HG02981 (cell line): ENCODE data around the gene HECTD4.
"Not testable (repeated sequence)": the region's sequence is repeated elsewhere in the genome, so short reads cannot be mapped to it uniquely, and the experiment has no call there.

ENCODE experiments used
- ATAC-seq: cut with Tn5 transposase; IDR thresholded peaks from one replicate; pipeline ENCODE4 v1.9.1; 2021; ENCODE audit warnings: mild to moderate bottlenecking, moderate library complexity; ENCODE audit not compliant: unreplicated experiment

The HECTD4 gene

GRCh38 chr12:112166051-112167015 lies 215.9 kb downstream of the HECTD4 start:
- no peak for ATAC-seq

- ATAC-seq: no peak
These were observed 216.6 kb downstream of the HECTD4 start for GRCh38 chr12:112165624-112166023.

GRCh38 chr12:112164011-112164660 lies 218.1 kb downstream of the HECTD4 start:
- no peak for ATAC-seq

- ATAC-seq: no peak
These were observed 218.7 kb downstream of the HECTD4 start for GRCh38 chr12:112163471-112163991.

GRCh38 chr12:112163056-112163455 lies 219.2 kb downstream of the HECTD4 start:
- ATAC-seq: no peak

GRCh38 chr12:112162241-112162790 lies 219.9 kb downstream of the HECTD4 start:
- no peak for ATAC-seq

GRCh38 chr12:112161711-112162110 lies 220.5 kb downstream of the HECTD4 start:
- no peak for ATAC-seq

GRCh38 chr12:112160611-112161010 lies 221.6 kb downstream of the HECTD4 start:
- no peak for ATAC-seq

- no peak for ATAC-seq
These were observed 223.1 kb downstream of the HECTD4 start for GRCh38 chr12:112159146-112159541.

- ATAC-seq: not testable (repeated sequence)
These were observed 223.6 kb downstream of the HECTD4 start for GRCh38 chr12:112158461-112159145.

GRCh38 chr12:112153893-112154219 lies 228.4 kb downstream of the HECTD4 start:
- ATAC-seq: no peak

GRCh38 chr12:112153181-112153892 lies 228.9 kb downstream of the HECTD4 start:
- ATAC-seq: no peak

GRCh38 chr12:112151766-112152541 lies 230.3 kb downstream of the HECTD4 start:
- no peak for ATAC-seq

GRCh38 chr12:112149596-112149995 lies 232.6 kb downstream of the HECTD4 start:
- no peak for ATAC-seq

GRCh38 chr12:112148031-112148513 lies 234.2 kb downstream of the HECTD4 start:
- no peak for ATAC-seq

- no peak for ATAC-seq
These were observed 236.1 kb downstream of the HECTD4 start for GRCh38 chr12:112146123-112146522.

GRCh38 chr12:112140728-112141127 lies 241.5 kb downstream of the HECTD4 start:
- no peak for ATAC-seq

GRCh38 chr12:112134731-112135130 lies 247.5 kb downstream of the HECTD4 start:
- ATAC-seq: no peak

- ATAC-seq: no peak
These were observed 248.8 kb downstream of the HECTD4 start for GRCh38 chr12:112133418-112133817.
